T-helper 2 cell (primary cell): ENCODE results near the gene EPO.
"Not testable (repeated sequence)": the region's sequence is repeated elsewhere in the genome, so short reads cannot be mapped to it uniquely, and the experiment has no call there.

ENCODE experiments used
- DNase-seq, 5 experiments: peaks; one replicate each; pipeline versions ENCODE4 v3.0.0 to v3.0.0-alpha.2; 2012 to 2022

EPO gene

DNA sequence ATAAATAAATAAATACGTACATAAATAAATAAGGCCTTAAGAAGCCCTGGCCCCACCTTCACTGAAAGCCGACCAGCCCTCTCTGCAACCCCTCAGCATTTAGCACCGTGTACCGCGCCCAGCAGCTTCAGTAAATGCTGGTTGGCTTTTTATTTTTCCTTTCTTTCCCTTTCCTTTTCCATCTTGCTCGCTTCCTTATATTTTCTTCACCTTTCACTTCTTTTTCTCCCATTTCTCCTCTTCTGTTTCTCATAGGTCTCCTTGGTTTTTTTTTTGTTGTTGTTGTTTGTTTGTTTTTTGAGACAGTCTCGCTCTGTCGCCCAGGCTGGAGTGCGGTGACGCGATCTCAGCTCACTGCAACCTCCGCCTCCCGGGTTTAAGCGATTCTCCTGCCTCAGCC lies 24.3 kb downstream of the EPO start:
- no peak for DNase-seq

- DNase-seq, result peak in 1 of 5 experiments; percentile 22
These were observed 24.9 kb downstream of the EPO start for GRCh38 chr7:100745184-100745583.

DNA sequence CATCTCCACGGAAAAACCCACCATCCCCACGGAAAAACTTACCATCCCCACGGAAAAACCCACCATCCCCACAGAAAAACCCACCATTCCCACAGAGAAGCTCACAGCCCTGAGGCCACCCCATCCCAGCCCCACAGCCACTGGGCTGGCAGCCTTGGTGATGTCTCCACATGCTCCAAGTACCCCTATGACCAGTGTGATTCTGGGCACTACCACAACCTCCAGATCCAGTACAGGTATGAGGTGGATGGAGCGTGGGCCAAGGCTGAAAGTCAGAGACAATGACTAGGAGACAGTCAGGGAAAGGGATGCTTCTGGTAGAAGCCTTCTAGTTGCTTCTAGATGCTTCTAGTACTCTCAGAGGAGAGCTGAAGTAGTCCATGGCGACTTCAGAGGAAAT lies 32.7 kb downstream of the EPO start:
- DNase-seq, result peak in 1 of 5 experiments; percentile 13

GRCh38 chr7:100753750-100754149 lies 33.5 kb downstream of the EPO start:
- DNase-seq, result no peak

GRCh38 chr7:100759357-100760171 lies 39.3 kb downstream of the EPO start:
- DNase-seq, result no peak

DNA sequence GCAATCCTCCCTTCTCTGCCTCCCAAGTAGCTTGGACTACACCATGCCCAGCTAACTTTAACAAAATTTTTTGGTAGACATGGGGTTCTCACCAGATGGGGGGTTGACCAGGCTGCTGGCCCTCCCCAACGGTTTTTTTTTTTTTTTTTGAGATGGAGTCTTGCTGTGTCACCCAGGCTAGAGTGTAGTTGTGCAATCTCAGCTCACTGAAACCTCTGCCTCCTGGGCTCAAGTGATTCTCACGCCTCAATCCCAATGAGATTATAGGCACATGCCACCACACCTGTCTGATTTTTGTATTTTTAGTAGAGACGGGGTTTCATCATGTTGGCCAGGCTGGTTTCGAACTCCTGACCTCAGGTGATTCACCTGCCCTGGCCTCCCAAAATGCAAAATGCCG lies 42.6 kb downstream of the EPO start:
- DNase-seq, result not testable (repeated sequence)

DNA sequence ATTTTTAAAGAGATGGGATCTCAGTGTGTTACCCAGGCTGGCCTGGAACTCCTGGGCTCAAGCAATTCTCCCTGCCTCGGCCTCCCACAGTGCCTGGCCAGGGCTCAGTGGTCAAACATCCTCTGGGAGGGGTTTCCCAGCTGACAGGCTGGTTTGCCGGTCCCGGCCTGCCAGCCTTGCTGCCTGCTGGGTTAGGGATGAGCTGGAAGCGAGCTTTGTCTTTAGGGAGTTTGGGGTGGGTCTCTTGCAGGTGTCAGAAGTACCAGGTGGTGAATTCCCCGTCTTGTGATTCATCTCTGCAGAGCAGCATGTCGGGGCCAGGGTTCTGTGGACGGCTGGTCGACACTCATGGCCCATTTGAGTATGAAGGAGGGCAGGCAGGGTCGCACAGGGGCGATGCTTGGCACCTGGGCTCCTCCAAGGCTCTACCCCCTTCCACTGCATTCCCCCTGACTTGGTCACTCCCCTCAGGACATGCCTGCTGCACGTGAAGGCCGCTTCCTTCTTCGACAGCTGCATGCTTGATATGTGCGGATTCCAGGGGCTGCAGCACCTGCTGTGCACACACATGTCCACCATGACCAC lies 43.4 kb downstream of the EPO start:
- DNase-seq, result no peak

DNA sequence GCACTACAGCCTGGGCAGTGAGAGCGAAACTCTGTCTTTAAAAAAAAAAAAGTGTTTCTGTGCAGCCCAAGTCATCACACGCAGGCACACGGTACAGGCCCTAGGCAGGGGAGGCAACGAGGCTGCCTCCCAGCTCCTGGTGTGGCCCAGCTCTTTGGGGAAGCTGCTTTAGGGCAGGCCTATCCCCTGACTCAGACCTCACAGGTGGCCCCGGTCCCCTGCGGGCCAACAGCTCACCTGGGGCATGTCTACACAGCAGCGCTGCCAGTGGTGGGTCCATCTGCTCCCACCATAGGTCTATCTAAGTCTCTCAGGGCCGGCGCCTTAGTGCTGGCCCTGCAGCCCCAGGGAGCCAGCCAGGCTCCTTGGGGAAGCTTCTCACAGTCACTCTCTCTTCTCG lies 44.6 kb downstream of the EPO start:
- no peak for DNase-seq

GRCh38 chr7:100765250-100765649 lies 45.0 kb downstream of the EPO start:
- DNase-seq, result no peak

DNA sequence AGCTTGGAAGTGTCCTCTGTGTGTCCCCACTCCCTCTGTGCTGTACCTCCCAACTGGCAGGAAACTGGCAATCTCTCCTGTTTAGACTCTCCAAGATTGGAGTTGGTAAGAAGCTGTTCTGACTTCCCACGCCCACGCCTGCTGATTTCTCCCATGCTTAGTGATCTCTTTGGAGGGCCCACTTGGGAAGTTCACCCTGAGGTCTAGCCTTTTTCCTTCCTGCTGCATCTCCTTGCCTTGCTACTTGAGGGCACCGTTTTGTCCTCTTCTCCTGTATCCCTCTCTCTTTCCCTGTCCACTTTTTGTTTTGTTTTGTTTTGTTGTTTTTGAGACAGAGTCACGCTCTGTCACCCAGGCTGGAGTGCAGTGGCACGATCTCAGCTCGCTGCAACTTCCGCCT lies 48.5 kb downstream of the EPO start:
- DNase-seq, result no peak
